HEK293 (cell line): ENCODE data around the gene LSM3.

ENCODE experiments used
- CTCF ChIA-PET: fragments of 350-600 bp; formaldehyde crosslinking; extraction: SDS; loops from one replicate; lab custom pipeline; 2021; ENCODE audit warnings: antibody characterized with exemption; lab: Yijun Ruan, JAX
- POLR2A ChIA-PET: fragments of 300-600 bp; formaldehyde crosslinking; extraction: SDS; loops from one replicate; lab custom pipeline; 2020; ENCODE audit warnings: antibody characterized with exemption, inconsistent platforms; lab: Yijun Ruan, JAX
- H3K27ac ChIP-seq: fragments of 200-500 bp; sonication (Bioruptor generic); 2 replicates; pipeline ENCODE4 v1.5.1; 2014; ENCODE audit warnings: low read depth, low read length, control low read depth, inconsistent platforms; ENCODE audit errors: extremely low read depth
- H3K36me3 ChIP-seq, 2 experiments: fragments of 200-500 bp in 1 of 2; sonication (Bioruptor generic) in 1 of 2; 1 replicate in 1 of 2; 2 replicates in 1 of 2; pipeline ENCODE4 v1.5.1; 2014 to 2017; ENCODE audit warnings: inconsistent platforms in 2 of 2, low read length in 2 of 2; ENCODE audit not compliant: control insufficient read depth in 2 of 2, insufficient read depth in 1 of 2
- H3K4me1 ChIP-seq: fragments of 200-500 bp; sonication (Bioruptor generic); 2 replicates; pipeline ENCODE4 v1.5.1; 2014; ENCODE audit warnings: mild to moderate bottlenecking, low read length, inconsistent platforms; ENCODE audit not compliant: control insufficient read depth, insufficient read depth
- H3K4me3 ChIP-seq: 2 replicates; pipeline ENCODE4 v1.5.1; 2011; ENCODE audit warnings: low read depth, mild to moderate bottlenecking, control low read depth, low read length, moderate library complexity
- H3K9me3 ChIP-seq: fragments of 200-500 bp; sonication (Bioruptor generic); 2 replicates; pipeline ENCODE4 v1.5.1; 2014; ENCODE audit warnings: low read depth, low read length, inconsistent platforms; ENCODE audit not compliant: control insufficient read depth, insufficient read depth
- IKZF3 ChIP-seq: fragments of 450-650 bp; IDR thresholded peaks from 2 replicates; pipeline ENCODE4 v1.5.0; 2018; ENCODE audit warnings: missing biosample characterization, mild to moderate bottlenecking, missing genetic modification characterization, moderate library complexity
- KLF16 ChIP-seq: fragments of 450-650 bp; formaldehyde crosslinking; IDR thresholded peaks from 2 replicates; pipeline ENCODE4 v1.5.1; 2017; ENCODE audit warnings: missing biosample characterization, missing genetic modification characterization
- MEIS1 ChIP-seq: sonication (generic); formaldehyde crosslinking; IDR thresholded peaks from 2 replicates; pipeline ENCODE4 v1.8.1; 2022; ENCODE audit warnings: missing genetic modification reagents, mild to moderate bottlenecking, borderline replicate concordance
- ZBTB1 ChIP-seq: fragments of 450-650 bp; formaldehyde crosslinking; IDR thresholded peaks from 2 replicates; pipeline ENCODE4 v1.5.1; 2016; ENCODE audit warnings: missing biosample characterization, missing genetic modification characterization
- ZBTB17 ChIP-seq: fragments of 450-650 bp; formaldehyde crosslinking; IDR thresholded peaks from 2 replicates; pipeline ENCODE4 v1.5.1; 2016; ENCODE audit warnings: missing biosample characterization, missing genetic modification characterization
- ZBTB8A ChIP-seq: fragments of 450-650 bp; formaldehyde crosslinking; IDR thresholded peaks from 2 replicates; pipeline ENCODE4 v1.5.1; 2016; ENCODE audit warnings: missing biosample characterization, missing genetic modification characterization
- ZFHX2 ChIP-seq: fragments of 450-650 bp; formaldehyde crosslinking; conservative IDR thresholded peaks from 2 replicates; pipeline ENCODE4 v1.5.1; 2016; ENCODE audit warnings: missing biosample characterization, missing genetic modification characterization
- ZNF114 ChIP-seq: fragments of 450-650 bp; formaldehyde crosslinking; IDR thresholded peaks from 2 replicates; pipeline ENCODE4 v1.5.0; 2017; ENCODE audit warnings: missing biosample characterization, missing genetic modification characterization
- ZNF221 ChIP-seq: fragments of 450-650 bp; formaldehyde crosslinking; IDR thresholded peaks from 2 replicates; pipeline ENCODE4 v1.5.1; 2017; ENCODE audit warnings: missing biosample characterization, missing genetic modification characterization, borderline replicate concordance
- ZNF433 ChIP-seq: fragments of 450-650 bp; formaldehyde crosslinking; IDR thresholded peaks from 2 replicates; pipeline ENCODE4 v1.5.1; 2016; ENCODE audit warnings: missing biosample characterization, missing genetic modification characterization, low read depth
- ZNF449 ChIP-seq: fragments of 450-650 bp; formaldehyde crosslinking; IDR thresholded peaks from 2 replicates; pipeline ENCODE4 v1.5.1; 2017; ENCODE audit warnings: missing biosample characterization, mild to moderate bottlenecking, missing genetic modification characterization, moderate library complexity
- ZNF555 ChIP-seq: fragments of 450-650 bp; formaldehyde crosslinking; conservative IDR thresholded peaks from 2 replicates; pipeline ENCODE4 v1.5.1; 2017; ENCODE audit warnings: missing biosample characterization, mild to moderate bottlenecking, missing genetic modification characterization, inconsistent platforms
- ZNF571 ChIP-seq: fragments of 450-650 bp; formaldehyde crosslinking; IDR thresholded peaks from 2 replicates; pipeline ENCODE4 v1.5.0; 2017; ENCODE audit warnings: missing biosample characterization, missing genetic modification characterization
- ZNF645 ChIP-seq: fragments of 450-650 bp; formaldehyde crosslinking; IDR thresholded peaks from 2 replicates; pipeline ENCODE4; 2016; ENCODE audit warnings: missing biosample characterization, missing genetic modification characterization
- ZNF707 ChIP-seq: fragments of 450-650 bp; formaldehyde crosslinking; IDR thresholded peaks from 2 replicates; pipeline ENCODE4 v1.5.1; 2016; ENCODE audit warnings: missing biosample characterization, missing genetic modification characterization
- ZSCAN23 ChIP-seq: fragments of 450-650 bp; formaldehyde crosslinking; IDR thresholded peaks from 2 replicates; pipeline ENCODE4 v1.5.1; 2016; ENCODE audit warnings: missing biosample characterization, missing genetic modification characterization
- TF ChIP-seq, protein P1 (sequence below): fragments of 450-650 bp; IDR thresholded peaks from 2 replicates; pipeline ENCODE4 v1.5.1; 2018; ENCODE audit warnings: missing biosample characterization, missing genetic modification characterization
- TF ChIP-seq, protein P2 (sequence below): fragments of 450-650 bp; formaldehyde crosslinking; IDR thresholded peaks from 2 replicates; pipeline ENCODE4 v1.5.1; 2016; ENCODE audit warnings: missing biosample characterization, missing genetic modification characterization
- TF ChIP-seq, protein P3 (sequence below): fragments of 450-650 bp; formaldehyde crosslinking; IDR thresholded peaks from 2 replicates; pipeline ENCODE4 v1.5.1; 2016; ENCODE audit warnings: missing biosample characterization, missing genetic modification characterization
- TF ChIP-seq, protein P4 (sequence below): fragments of 450-650 bp; formaldehyde crosslinking; IDR thresholded peaks from 2 replicates; pipeline ENCODE4 v1.5.0; 2017; ENCODE audit warnings: missing biosample characterization, missing genetic modification characterization, borderline replicate concordance

Gene LSM3

DNA sequence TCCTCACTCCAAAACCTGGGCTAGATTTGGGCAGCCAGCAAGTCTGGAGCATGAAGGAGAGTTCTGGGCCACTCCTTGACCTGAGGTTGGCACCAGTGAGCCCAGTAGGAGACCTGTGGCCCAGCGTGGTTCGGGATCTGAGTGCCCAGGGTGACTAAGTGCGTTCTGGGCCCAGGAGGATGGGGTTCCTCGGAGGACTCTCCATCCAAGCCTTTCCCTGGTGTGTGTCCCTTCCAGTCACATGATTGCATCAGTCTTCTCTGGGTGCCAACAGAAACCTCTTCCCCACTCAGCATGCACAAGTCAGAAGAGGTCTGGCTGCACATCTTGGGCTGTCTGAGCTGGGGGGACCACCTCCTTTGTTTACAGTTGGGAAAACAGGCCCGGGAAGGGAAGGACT, 38.8 kb upstream of the LSM3 start:
- peaks cover 5% of the 10 kb centered on the region for H3K4me1 ChIP-seq
- H3K27ac ChIP-seq, result no peak overlapping the region
- CTCF ChIA-PET, result interaction anchor here (0.6 kb wide), 1 partner anchor 56 kb away, joined by 3 read pairs; no protein-coding TSS in a partner anchor
- H3K4me3 ChIP-seq, result no peak overlapping the region
- H3K36me3 ChIP-seq, result peaks cover 0 to 81% of the 10 kb centered on the region in 2 experiments; a peak in 1 of 3 replicates
- POLR2A ChIA-PET, result interaction anchor here (1.2 kb wide), 1 partner anchor 14 kb away, joined by 5 read pairs; no protein-coding TSS in a partner anchor
- TF ChIP-seq ZBTB17, result peak; percentile 29; the same call in 1 of the 2 replicates
- TF ChIP-seq ZBTB8A (tag by site-specific recombination), result no peak
- H3K9me3 ChIP-seq, result no peaks in the 10 kb centered on the region

- Histone ChIP-seq H3K36me3 (peaks cover 0 to 77% of the 10 kb centered on the region in 2 experiments; a peak in 1 of 3 replicates), H3K9me3 (no peaks in the 10 kb centered on the region), H3K4me1 (peaks cover 11% of the 10 kb centered on the region), H3K4me3 (no peak overlapping the region), H3K27ac (no peak overlapping the region)
- no peak for TF ChIP-seq ZNF555 (tag by site-specific recombination)
- ChIA-PET POLR2A (no interaction called here), CTCF (no interaction called here)
These were observed 37.9 kb upstream of the LSM3 start for GRCh38 chr3:14140668-14141067.

GRCh38 chr3:14141144-14141543, 37.5 kb upstream of the LSM3 start:
- no peak overlapping the region for H3K4me3 ChIP-seq
- ChIA-PET CTCF (no interaction called here), POLR2A (no interaction called here)
- peaks cover 11% of the 10 kb centered on the region for H3K4me1 ChIP-seq
- H3K9me3 ChIP-seq, result no peaks in the 10 kb centered on the region
- H3K27ac ChIP-seq, result no peak overlapping the region
- peaks cover 0 to 77% of the 10 kb centered on the region in 2 experiments; a peak in 1 of 3 replicates for H3K36me3 ChIP-seq
- TF ChIP-seq ZSCAN23 (no peak), IKZF3 (no peak), ZNF571 (no peak), ZNF433 (tag by site-specific recombination) (no peak), MEIS1 (no peak), ZNF114 (no peak), ZNF221 (tag by site-specific recombination) (no peak), ZBTB1 (tag by site-specific recombination) (no peak), ZFHX2 (tag by site-specific recombination) (peak; percentile 78), ZNF449 (tag by site-specific recombination) (peak; percentile 47; the same call in 1 of the 2 replicates), ZNF645 (no peak), KLF16 (no peak), ZNF707 (tag by site-specific recombination) (no peak), ZBTB17 (no peak)
- TF ChIP-seq, protein P1, sequence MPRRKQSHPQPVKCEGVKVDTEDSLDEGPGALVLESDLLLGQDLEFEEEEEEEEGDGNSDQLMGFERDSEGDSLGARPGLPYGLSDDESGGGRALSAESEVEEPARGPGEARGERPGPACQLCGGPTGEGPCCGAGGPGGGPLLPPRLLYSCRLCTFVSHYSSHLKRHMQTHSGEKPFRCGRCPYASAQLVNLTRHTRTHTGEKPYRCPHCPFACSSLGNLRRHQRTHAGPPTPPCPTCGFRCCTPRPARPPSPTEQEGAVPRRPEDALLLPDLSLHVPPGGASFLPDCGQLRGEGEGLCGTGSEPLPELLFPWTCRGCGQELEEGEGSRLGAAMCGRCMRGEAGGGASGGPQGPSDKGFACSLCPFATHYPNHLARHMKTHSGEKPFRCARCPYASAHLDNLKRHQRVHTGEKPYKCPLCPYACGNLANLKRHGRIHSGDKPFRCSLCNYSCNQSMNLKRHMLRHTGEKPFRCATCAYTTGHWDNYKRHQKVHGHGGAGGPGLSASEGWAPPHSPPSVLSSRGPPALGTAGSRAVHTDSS (tag by site-specific recombination), result no peak
- TF ChIP-seq, protein P2, sequence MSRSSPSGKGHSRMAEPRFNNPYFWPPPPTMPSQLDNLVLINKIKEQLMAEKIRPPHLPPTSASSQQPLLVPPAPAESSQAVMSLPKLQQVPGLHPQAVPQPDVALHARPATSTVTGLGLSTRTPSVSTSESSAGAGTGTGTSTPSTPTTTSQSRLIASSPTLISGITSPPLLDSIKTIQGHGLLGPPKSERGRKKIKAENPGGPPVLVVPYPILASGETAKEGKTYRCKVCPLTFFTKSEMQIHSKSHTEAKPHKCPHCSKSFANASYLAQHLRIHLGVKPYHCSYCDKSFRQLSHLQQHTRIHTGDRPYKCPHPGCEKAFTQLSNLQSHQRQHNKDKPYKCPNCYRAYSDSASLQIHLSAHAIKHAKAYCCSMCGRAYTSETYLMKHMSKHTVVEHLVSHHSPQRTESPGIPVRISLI (tag by site-specific recombination), result no peak
- TF ChIP-seq, protein P3, sequence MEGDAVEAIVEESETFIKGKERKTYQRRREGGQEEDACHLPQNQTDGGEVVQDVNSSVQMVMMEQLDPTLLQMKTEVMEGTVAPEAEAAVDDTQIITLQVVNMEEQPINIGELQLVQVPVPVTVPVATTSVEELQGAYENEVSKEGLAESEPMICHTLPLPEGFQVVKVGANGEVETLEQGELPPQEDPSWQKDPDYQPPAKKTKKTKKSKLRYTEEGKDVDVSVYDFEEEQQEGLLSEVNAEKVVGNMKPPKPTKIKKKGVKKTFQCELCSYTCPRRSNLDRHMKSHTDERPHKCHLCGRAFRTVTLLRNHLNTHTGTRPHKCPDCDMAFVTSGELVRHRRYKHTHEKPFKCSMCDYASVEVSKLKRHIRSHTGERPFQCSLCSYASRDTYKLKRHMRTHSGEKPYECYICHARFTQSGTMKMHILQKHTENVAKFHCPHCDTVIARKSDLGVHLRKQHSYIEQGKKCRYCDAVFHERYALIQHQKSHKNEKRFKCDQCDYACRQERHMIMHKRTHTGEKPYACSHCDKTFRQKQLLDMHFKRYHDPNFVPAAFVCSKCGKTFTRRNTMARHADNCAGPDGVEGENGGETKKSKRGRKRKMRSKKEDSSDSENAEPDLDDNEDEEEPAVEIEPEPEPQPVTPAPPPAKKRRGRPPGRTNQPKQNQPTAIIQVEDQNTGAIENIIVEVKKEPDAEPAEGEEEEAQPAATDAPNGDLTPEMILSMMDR (tag by site-specific recombination), result no peak
- TF ChIP-seq, protein P4, sequence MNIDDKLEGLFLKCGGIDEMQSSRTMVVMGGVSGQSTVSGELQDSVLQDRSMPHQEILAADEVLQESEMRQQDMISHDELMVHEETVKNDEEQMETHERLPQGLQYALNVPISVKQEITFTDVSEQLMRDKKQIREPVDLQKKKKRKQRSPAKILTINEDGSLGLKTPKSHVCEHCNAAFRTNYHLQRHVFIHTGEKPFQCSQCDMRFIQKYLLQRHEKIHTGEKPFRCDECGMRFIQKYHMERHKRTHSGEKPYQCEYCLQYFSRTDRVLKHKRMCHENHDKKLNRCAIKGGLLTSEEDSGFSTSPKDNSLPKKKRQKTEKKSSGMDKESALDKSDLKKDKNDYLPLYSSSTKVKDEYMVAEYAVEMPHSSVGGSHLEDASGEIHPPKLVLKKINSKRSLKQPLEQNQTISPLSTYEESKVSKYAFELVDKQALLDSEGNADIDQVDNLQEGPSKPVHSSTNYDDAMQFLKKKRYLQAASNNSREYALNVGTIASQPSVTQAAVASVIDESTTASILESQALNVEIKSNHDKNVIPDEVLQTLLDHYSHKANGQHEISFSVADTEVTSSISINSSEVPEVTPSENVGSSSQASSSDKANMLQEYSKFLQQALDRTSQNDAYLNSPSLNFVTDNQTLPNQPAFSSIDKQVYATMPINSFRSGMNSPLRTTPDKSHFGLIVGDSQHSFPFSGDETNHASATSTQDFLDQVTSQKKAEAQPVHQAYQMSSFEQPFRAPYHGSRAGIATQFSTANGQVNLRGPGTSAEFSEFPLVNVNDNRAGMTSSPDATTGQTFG, result no peak
